Ovary (tissue), 9 donors: ENCODE results near the gene MRPL14. TPM values are rescaled to one million over a fixed set of nuclear protein-coding genes. Genes with fewer than 3 reads are reported as not detected.

ENCODE experiments used
- DNase-seq, 5 donors: peaks; one replicate each; pipeline ENCODE4 v3.0.0-alpha.2; 2019 to 2020
- H3K27ac ChIP-seq, 2 donors: fragments of 200-600 bp; one replicate each; pipeline versions ENCODE4 v1.5.1 to v1.8.0; 2019 to 2022
- H3K27me3 ChIP-seq: fragments of 200-600 bp; one replicate; pipeline ENCODE4 v1.8.0; 2022
- H3K36me3 ChIP-seq: fragments of 200-600 bp; sonication (generic); one replicate; pipeline ENCODE4 v1.5.1; 2019
- H3K4me1 ChIP-seq: one replicate; pipeline ENCODE4 v1.8.1; 2013; ENCODE audit warnings: mild to moderate bottlenecking, moderate library complexity; ENCODE audit not compliant: insufficient read depth
- H3K4me3 ChIP-seq: fragments of 200-600 bp; sonication (generic); one replicate; pipeline ENCODE4 v1.5.1; 2017
- H3K9me3 ChIP-seq, 2 donors: fragments of 200-600 bp in 1 of 2; sonication (generic) in 1 of 2; one replicate each; pipeline versions ENCODE4 v1.5.1 to v1.8.1; 2013 to 2019; ENCODE audit warnings: mild to moderate bottlenecking in 1 of 2, moderate library complexity in 1 of 2
- CTCF ChIP-seq, 3 donors: fragments of 450-650 bp in 2 of 3; fragments of 200-600 bp in 1 of 3; IDR thresholded peaks; one replicate each; pipeline versions ENCODE4 v1.5.1 to v1.8.0; 2016 to 2022; ENCODE audit warnings: antibody characterized with exemption in 3 of 3, mild to moderate bottlenecking in 1 of 3
- EP300 ChIP-seq: sonication (generic); formaldehyde crosslinking; IDR thresholded peaks from one replicate; pipeline ENCODE4 v1.6.1; 2017; ENCODE audit warnings: antibody characterized with exemption
- POLR2A ChIP-seq: fragments of 450-650 bp; IDR thresholded peaks from one replicate; pipeline ENCODE4 v1.6.1; 2017; ENCODE audit warnings: antibody characterized with exemption, mild to moderate bottlenecking, moderate library complexity
- WGBS, 3 donors: extraction: QIAGEN DNeasy Blood & Tissue Kit in 1 of 3; methylation state at CpG; one replicate each; pipeline versions ENCODE4 v1.1.5 to v1.1.7; 2013 to 2017; 5-methylcytosine and 5-hydroxymethylcytosine counted together
- intact Hi-C, 4 donors: fragments of 100-400 bp; cut with DNase I; formaldehyde crosslinking; loops; one replicate each; pipeline versions ENCODE4 v1.11.0 to v1.15.1; 2022 to 2023
- polyA plus RNA-seq, 2 donors: library from polyadenylated mRNA; stranded (reverse); fragments of 200-250 nt in 1 of 2; fragments of 350-450 nt in 1 of 2; fragmentation: Illumina TruSeq in 1 of 2; extraction: RNeasy Lipid Tissue Mini Kit (QIAGEN cat#74804) in 1 of 2; gene quantifications; one replicate each; pipeline ENCODE4 v1.2.3, GENCODE V29; 2013 to 2014
- total RNA-seq, 7 donors: library from RNA; depleted of rRNA in 2 of 7; stranded (reverse); fragments of >200 nt in 2 of 7; fragmentation: NEBNext Ultra II Directional in 3 of 7; extraction: Animal tissue kit (Norgen Biotek cat#: 25700) in 3 of 7; gene quantifications; one replicate each; pipeline versions ENCODE4 v1.1.0 to v1.2.4, GENCODE V29; 2016 to 2023
- donor health status: DM: no; HTN: no; CAD: no; lungs with moderate emphysema.
- donor health status: DM: no; HTN: no; CAD: no.
- donor health status: Bipolar disorder and iron deficiency.
- donor health status: DM: yes; HTN: yes; CAD: no.
- donor health status: DM: no; HTN: no; CAD: no.
- donor health status: DM: yes; HTN: yes; CAD: no.

Gene MRPL14
- total and polyA plus RNA-seq, 9 donors, result 20.8 to 35.9 (median 24.6) TPM

- H3K36me3 ChIP-seq, result no peaks in the 10 kb centered on the region
- H3K27ac ChIP-seq, result no peak overlapping the region
- no peaks in the 10 kb centered on the region for H3K9me3 ChIP-seq
- H3K4me1 ChIP-seq, result peaks cover 4% of the 10 kb centered on the region
- 34 to 41% (median 35%) methylated on average over 9 of the region's 9 CpGs for WGBS, 3 donors
- no peak for TF ChIP-seq CTCF (IDR thresholded peaks at IDR 0.05)
- TF ChIP-seq EP300, result no peak
- no peak for TF ChIP-seq POLR2A
- no peak overlapping the region for H3K4me3 ChIP-seq
- no peaks in the 10 kb centered on the region for H3K27me3 ChIP-seq
- intact Hi-C loops, result no loop called here
- peak in 3 of 5 donors; percentile 21 to 52 (median 52) for DNase-seq
These were observed 6.0 kb upstream of the MRPL14 start for GRCh38 chr6:44133003-44133931.

GRCh38 chr6:44132476-44132875 is 5.2 kb upstream of the MRPL14 start:
- Histone ChIP-seq H3K27me3 (no peaks in the 10 kb centered on the region), H3K36me3 (no peaks in the 10 kb centered on the region), H3K27ac (no peak overlapping the region), H3K9me3 (no peaks in the 10 kb centered on the region), H3K4me1 (peaks cover 5% of the 10 kb centered on the region), H3K4me3 (no peak overlapping the region)
- no peak for DNase-seq
- 79 to 86% (median 79%) methylated on average over 4 of the region's 4 CpGs for WGBS, 3 donors
- intact Hi-C loops, result no loop called here
- TF ChIP-seq POLR2A (no peak), CTCF (IDR thresholded peaks at IDR 0.05) (no peak), EP300 (no peak)

GRCh38 chr6:44131892-44132291 is 4.6 kb upstream of the MRPL14 start:
- H3K4me1 ChIP-seq, result peaks cover 5% of the 10 kb centered on the region
- no peak overlapping the region for H3K27ac ChIP-seq
- H3K9me3 ChIP-seq, result no peaks in the 10 kb centered on the region
- no peak overlapping the region for H3K4me3 ChIP-seq
- no peak for TF ChIP-seq CTCF (IDR thresholded peaks at IDR 0.05)
- no peak for TF ChIP-seq POLR2A
- no peak for TF ChIP-seq EP300
- intact Hi-C loops, result no loop called here
- H3K27me3 ChIP-seq, result no peaks in the 10 kb centered on the region
- WGBS, 3 donors, result 66 to 81% (median 78%) methylated on average over 2 of the region's 2 CpGs
- H3K36me3 ChIP-seq, result no peaks in the 10 kb centered on the region
- DNase-seq, result no peak

GRCh38 chr6:44129841-44130322 is 2.6 kb upstream of the MRPL14 start:
- H3K27me3 ChIP-seq, result no peaks in the 10 kb centered on the region
- TF ChIP-seq POLR2A, result no peak
- no peak for TF ChIP-seq CTCF (IDR thresholded peaks at IDR 0.05)
- TF ChIP-seq EP300, result no peak
- intact Hi-C loops, result no loop called here
- no peak for DNase-seq
- H3K4me3 ChIP-seq, result no peak overlapping the region
- no peaks in the 10 kb centered on the region for H3K9me3 ChIP-seq
- peaks cover 5% of the 10 kb centered on the region for H3K4me1 ChIP-seq
- no peaks in the 10 kb centered on the region for H3K36me3 ChIP-seq
- no peak overlapping the region for H3K27ac ChIP-seq
- WGBS, 3 donors, result 45 to 68% (median 49%) methylated on average over 2 of the region's 2 CpGs
